Neural crest cell (in vitro differentiated cells): Measurements from ENCODE around the gene PTPRZ1. TPM values are rescaled to one million over a fixed set of nuclear protein-coding genes. Genes with fewer than 3 reads are reported as not detected.
A peak's percentile ranks its signal among the peaks of the same experiment; 100 is the strongest.

Experiments used
- DNase-seq: peaks from one replicate; pipeline ENCODE4 v3.0.0; 2021; ENCODE audit warnings: low read depth, mixed read lengths, low spot score
- H3K27ac Mint-ChIP-seq: one replicate; pipeline ENCODE4 v1.8.0; 2021; ENCODE audit warnings: mild to moderate bottlenecking, mixed read lengths; ENCODE audit not compliant: unreplicated experiment
- H3K27me3 Mint-ChIP-seq: 2 replicates; pipeline ENCODE4 v1.8.0; 2021; ENCODE audit warnings: low read depth, mild to moderate bottlenecking, mixed read lengths
- H3K36me3 Mint-ChIP-seq: 2 replicates; pipeline ENCODE4 v1.8.0; 2021; ENCODE audit warnings: low read depth, mild to moderate bottlenecking, mixed read lengths
- H3K4me1 Mint-ChIP-seq: 2 replicates; pipeline ENCODE4 v1.8.0; 2021; ENCODE audit warnings: mixed read lengths
- H3K4me3 Mint-ChIP-seq: one replicate; pipeline ENCODE4 v1.8.0; 2021; ENCODE audit warnings: mild to moderate bottlenecking, mixed read lengths
- H3K9me3 Mint-ChIP-seq: 2 replicates; pipeline ENCODE4 v1.8.0; 2021; ENCODE audit warnings: mixed read lengths
- total RNA-seq: library from RNA; stranded (reverse); gene quantifications from 2 replicates; pipeline ENCODE4 v1.2.1, GENCODE V29; 2021
- TF ChIP-seq, protein P1 (sequence below): fragments of 200-600 bp; sonication (generic); conservative IDR thresholded peaks from 2 replicates; pipeline ENCODE4 v1.5.0; 2021; ENCODE audit warnings: antibody characterized with exemption, mild to moderate bottlenecking

The PTPRZ1 gene
- total RNA-seq, 1 donor from 2014 or later: 202 TPM

DNA sequence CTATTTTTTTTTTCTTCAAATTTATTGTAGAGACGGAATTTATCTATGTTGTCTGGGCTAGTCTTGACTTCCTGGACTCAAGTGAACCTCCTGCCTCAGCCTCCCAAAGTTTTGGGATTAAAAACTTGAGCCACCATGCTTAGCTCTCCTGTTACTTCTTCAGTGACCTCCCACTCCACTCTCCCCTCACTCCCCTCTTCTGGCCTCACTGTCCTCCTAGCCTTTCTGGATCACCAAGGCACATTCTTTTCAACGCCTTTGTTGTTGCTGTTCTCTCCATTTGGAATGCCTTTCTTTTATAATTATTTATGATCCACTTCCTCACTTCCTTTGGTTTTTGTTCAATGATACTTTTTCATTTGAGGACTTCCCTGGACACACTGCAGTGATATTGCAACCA is 17.9 kb downstream of the PTPRZ1 start:
- TF ChIP-seq, protein P1, sequence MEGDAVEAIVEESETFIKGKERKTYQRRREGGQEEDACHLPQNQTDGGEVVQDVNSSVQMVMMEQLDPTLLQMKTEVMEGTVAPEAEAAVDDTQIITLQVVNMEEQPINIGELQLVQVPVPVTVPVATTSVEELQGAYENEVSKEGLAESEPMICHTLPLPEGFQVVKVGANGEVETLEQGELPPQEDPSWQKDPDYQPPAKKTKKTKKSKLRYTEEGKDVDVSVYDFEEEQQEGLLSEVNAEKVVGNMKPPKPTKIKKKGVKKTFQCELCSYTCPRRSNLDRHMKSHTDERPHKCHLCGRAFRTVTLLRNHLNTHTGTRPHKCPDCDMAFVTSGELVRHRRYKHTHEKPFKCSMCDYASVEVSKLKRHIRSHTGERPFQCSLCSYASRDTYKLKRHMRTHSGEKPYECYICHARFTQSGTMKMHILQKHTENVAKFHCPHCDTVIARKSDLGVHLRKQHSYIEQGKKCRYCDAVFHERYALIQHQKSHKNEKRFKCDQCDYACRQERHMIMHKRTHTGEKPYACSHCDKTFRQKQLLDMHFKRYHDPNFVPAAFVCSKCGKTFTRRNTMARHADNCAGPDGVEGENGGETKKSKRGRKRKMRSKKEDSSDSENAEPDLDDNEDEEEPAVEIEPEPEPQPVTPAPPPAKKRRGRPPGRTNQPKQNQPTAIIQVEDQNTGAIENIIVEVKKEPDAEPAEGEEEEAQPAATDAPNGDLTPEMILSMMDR: no peak
- Mint-ChIP-seq H3K27me3 (no peaks in the 10 kb centered on the region), H3K9me3 (peaks cover 2% of the 10 kb centered on the region), H3K27ac (no peak overlapping the region), H3K4me3 (no peak overlapping the region), H3K36me3 (peaks cover 10% of the 10 kb centered on the region), H3K4me1 (peaks cover 27% of the 10 kb centered on the region)
- no peak for DNase-seq

- H3K4me1 Mint-ChIP-seq: peaks cover 26% of the 10 kb centered on the region
- no peaks in the 10 kb centered on the region for H3K27me3 Mint-ChIP-seq
- no peak for DNase-seq
- peaks cover 2% of the 10 kb centered on the region for H3K9me3 Mint-ChIP-seq
- peak overlapping the region; percentile 74 for H3K27ac Mint-ChIP-seq
- peaks cover 14% of the 10 kb centered on the region for H3K36me3 Mint-ChIP-seq
- H3K4me3 Mint-ChIP-seq: no peak overlapping the region
- TF ChIP-seq, protein P1: peak; percentile 38
Observed at GRCh38 chr7:121891731-121892130, 18.8 kb downstream of the PTPRZ1 start.

GRCh38 chr7:121901026-121901425 is 28.1 kb downstream of the PTPRZ1 start:
- Mint-ChIP-seq H3K4me1 (peaks cover 24% of the 10 kb centered on the region), H3K9me3 (peaks cover 4% of the 10 kb centered on the region), H3K4me3 (no peak overlapping the region), H3K27ac (no peak overlapping the region), H3K27me3 (no peaks in the 10 kb centered on the region), H3K36me3 (peaks cover 47% of the 10 kb centered on the region)
- TF ChIP-seq, protein P1: no peak
- no peak for DNase-seq

DNA sequence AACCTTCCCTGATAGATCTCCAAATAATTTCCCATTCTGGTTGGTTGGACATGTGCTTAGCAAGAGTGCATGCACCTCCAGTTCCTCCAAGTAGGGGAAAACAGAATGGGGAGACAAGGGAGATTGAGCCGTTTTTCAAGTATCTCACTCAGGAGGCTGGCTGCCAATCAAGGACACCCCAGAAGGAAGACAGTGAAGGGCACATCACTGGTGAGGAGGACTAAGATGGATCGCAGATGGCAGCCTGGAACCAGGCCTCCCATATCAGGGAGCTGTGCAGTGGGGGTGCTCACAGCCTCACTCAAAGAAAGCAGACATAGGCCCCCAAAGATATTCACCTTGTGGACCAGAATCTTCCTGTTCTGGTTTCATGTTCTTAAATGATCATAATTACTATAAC is 31.2 kb downstream of the PTPRZ1 start:
- DNase-seq: no peak
- peaks cover 4% of the 10 kb centered on the region for H3K9me3 Mint-ChIP-seq
- peaks cover 33% of the 10 kb centered on the region for H3K36me3 Mint-ChIP-seq
- H3K4me1 Mint-ChIP-seq: peaks cover 9% of the 10 kb centered on the region
- H3K4me3 Mint-ChIP-seq: no peak overlapping the region
- H3K27ac Mint-ChIP-seq: no peak overlapping the region
- TF ChIP-seq, protein P1: no peak
- H3K27me3 Mint-ChIP-seq: no peaks in the 10 kb centered on the region

GRCh38 chr7:121908042-121908441 is 35.1 kb downstream of the PTPRZ1 start:
- no peak overlapping the region for H3K27ac Mint-ChIP-seq
- peaks cover 2% of the 10 kb centered on the region for H3K9me3 Mint-ChIP-seq
- peaks cover 34% of the 10 kb centered on the region for H3K4me1 Mint-ChIP-seq
- no peak overlapping the region for H3K4me3 Mint-ChIP-seq
- H3K36me3 Mint-ChIP-seq: peaks cover 13% of the 10 kb centered on the region
- no peaks in the 10 kb centered on the region for H3K27me3 Mint-ChIP-seq
- no peak for DNase-seq
- TF ChIP-seq, protein P1: no peak
